Mucosa of rectum (tissue), 2 donors: ENCODE measurements around the gene TPRN.
A peak's percentile ranks its signal among the peaks of the same experiment; 100 is the strongest.
"Not testable (repeated sequence)": the region's sequence is repeated elsewhere in the genome, so short reads cannot be mapped to it uniquely, and the experiment has no call there.

Experiments used
- H3K27ac ChIP-seq, 2 donors: one replicate each; pipeline ENCODE4 v1.7.0; 2013; ENCODE audit warnings: inconsistent platforms in 2 of 2, low read depth in 2 of 2, low read length in 2 of 2
- H3K27me3 ChIP-seq, 2 donors: one replicate each; pipeline ENCODE4 v1.7.0; 2013; ENCODE audit warnings: low read length in 2 of 2; ENCODE audit not compliant: control insufficient read depth in 2 of 2, insufficient read depth in 2 of 2
- H3K36me3 ChIP-seq, 2 donors: one replicate each; pipeline ENCODE4 v1.7.0; 2013; ENCODE audit warnings: low read length in 2 of 2; ENCODE audit not compliant: control insufficient read depth in 2 of 2, insufficient read depth in 2 of 2
- H3K4me1 ChIP-seq, 2 donors: one replicate each; pipeline ENCODE4 v1.7.0; 2013; ENCODE audit warnings: low read length in 2 of 2, mild to moderate bottlenecking in 1 of 2; ENCODE audit not compliant: control insufficient read depth in 2 of 2, insufficient read depth in 2 of 2
- H3K4me3 ChIP-seq, 2 donors: one replicate each; pipeline ENCODE4 v1.7.0; 2013; ENCODE audit warnings: low read length in 2 of 2
- H3K9ac ChIP-seq, 2 donors: one replicate each; pipeline ENCODE4 v1.7.0; 2013; ENCODE audit warnings: low read length in 2 of 2, low read depth in 1 of 2, mild to moderate bottlenecking in 1 of 2
- H3K9me3 ChIP-seq, 2 donors: one replicate each; pipeline ENCODE4 v1.7.0; 2013; ENCODE audit warnings: low read length in 2 of 2; ENCODE audit not compliant: control insufficient read depth in 2 of 2
- donor health status: healthy.
- donor health status: Normal muscosa, but diverticular disease.

TPRN gene

DNA sequence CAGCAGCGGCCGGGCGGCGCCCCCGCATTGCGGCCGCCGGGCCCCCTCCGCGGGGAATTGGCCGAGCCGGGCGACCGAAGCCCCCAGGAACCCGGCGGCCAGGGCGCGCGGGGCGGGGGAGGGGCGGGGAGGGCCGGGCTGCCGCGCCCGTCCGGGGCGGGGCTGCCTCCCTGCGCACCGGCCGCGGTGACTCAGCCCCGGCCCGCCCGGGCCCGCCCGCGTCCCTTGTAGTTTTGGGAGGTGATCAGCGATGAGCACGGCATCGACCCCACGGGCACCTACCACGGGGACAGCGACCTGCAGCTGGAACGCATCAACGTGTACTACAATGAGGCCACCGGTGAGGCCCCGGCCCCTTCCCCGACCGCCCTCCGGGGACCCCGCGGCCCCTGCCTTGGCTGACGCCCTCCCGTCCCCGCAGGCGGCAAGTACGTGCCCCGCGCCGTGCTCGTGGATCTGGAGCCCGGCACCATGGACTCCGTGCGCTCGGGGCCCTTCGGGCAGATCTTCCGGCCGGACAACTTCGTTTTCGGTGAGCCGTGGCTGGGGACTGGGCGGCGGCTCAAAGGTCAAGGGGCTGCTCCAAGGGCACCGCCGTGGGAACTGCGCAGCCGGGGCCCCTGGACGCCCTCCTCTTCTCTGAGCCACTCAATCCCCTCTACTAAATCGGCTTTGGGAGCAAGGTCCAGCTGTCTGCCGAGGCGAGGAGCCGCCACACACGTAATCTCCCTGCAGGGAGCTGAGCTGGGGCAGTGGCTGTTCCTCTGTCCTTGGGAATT lies 41.1 kb upstream of the TPRN start:
- H3K9ac ChIP-seq = peak overlapping the region; percentile 72 to 93

DNA sequence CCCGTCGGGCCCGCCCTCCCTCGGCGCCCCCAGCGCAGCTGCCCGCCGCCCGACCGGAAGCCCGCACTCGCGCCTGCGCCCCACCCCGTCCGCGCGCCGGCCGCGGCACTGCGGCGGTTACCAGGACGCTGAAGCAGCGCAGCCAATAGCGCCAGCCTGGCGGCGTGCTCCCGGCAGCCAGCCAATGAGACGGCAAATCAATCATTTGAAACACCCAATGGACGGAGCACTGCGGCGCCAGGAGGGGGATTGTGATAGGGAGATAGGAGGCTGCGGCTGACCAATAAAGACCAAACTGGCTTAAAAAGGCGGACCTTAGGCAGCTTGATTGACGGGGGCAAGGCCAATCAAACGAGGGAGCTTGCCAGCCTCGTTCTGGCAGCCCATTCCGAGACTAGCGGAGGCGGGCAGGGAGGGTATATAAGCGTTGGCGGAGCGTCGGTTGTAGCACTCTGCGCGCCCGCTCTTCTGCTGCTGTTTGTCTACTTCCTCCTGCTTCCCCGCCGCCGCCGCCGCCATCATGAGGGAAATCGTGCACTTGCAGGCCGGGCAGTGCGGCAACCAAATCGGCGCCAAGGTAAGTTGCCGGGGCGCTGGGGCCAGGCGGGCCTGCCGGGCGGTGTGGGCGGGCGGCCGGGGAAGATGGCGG lies 40.4 kb upstream of the TPRN start, which contains the start of gene TUBB4B:
TSS of gene TUBB4B (plus strand) at position 447 of the 649 bp plus-strand sequence. CDS start at position 521, 74 bp downstream.
- H3K4me1 ChIP-seq = peaks cover 52 to 60% of the 10 kb centered on the region in 2 donors
- peaks cover 14 to 19% of the 10 kb centered on the region in 2 donors for H3K36me3 ChIP-seq
- H3K4me3 ChIP-seq = peak within 1 kb of the TSS; percentile 75 to 85

More for the DNA sequence above, 41.1 kb upstream of the TPRN start:
- Histone ChIP-seq H3K36me3 (peaks cover 14 to 19% of the 10 kb centered on the region in 2 donors), H3K27me3 (no peaks in the 10 kb centered on the region), H3K4me1 (peaks cover 47 to 58% of the 10 kb centered on the region in 2 donors), H3K4me3 (peak overlapping the region; percentile 75 to 85), H3K27ac (peak overlapping the region; percentile 92 to 95), H3K9me3 (no peaks in the 10 kb centered on the region)

DNA sequence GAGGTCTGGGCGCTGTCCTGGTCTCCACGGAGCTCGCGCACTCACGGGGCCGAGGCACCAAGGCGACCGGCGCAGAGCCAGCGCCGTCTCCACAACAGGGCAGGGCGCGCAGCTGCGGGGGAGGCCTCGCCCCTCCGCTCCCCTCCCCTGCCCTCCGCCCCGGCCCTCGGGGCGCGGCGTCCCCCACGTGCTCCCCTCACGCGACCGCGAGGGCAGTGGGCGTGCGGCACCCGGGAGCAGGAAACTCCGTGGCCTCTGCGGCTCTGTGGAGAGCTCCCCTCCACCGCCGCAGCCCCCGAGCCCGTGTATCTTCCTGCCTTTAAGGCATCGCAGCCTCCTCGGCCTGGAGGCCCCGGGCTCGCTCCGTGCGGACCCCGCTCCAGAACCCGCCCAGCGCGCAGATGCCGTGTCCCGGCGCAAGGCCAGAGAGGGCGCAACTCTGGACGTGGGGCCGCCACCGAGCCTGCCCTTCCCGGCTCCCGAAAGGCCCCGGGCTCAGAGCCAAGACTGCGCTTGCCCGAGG lies 39.8 kb upstream of the TPRN start:
- Histone ChIP-seq H3K27ac (peak overlapping the region; percentile 99), H3K9ac (peak overlapping the region; percentile 72 to 94), H3K4me1 (peaks cover 52 to 60% of the 10 kb centered on the region in 2 donors)

More for the DNA sequence above, 40.4 kb upstream of the TPRN start, which contains the start of gene TUBB4B:
- Histone ChIP-seq H3K9ac (peak within 1 kb of the TSS; percentile 72 to 94), H3K27ac (peak within 1 kb of the TSS; percentile 99), H3K27me3 (no peaks in the 10 kb centered on the region), H3K9me3 (no peaks in the 10 kb centered on the region)

DNA sequence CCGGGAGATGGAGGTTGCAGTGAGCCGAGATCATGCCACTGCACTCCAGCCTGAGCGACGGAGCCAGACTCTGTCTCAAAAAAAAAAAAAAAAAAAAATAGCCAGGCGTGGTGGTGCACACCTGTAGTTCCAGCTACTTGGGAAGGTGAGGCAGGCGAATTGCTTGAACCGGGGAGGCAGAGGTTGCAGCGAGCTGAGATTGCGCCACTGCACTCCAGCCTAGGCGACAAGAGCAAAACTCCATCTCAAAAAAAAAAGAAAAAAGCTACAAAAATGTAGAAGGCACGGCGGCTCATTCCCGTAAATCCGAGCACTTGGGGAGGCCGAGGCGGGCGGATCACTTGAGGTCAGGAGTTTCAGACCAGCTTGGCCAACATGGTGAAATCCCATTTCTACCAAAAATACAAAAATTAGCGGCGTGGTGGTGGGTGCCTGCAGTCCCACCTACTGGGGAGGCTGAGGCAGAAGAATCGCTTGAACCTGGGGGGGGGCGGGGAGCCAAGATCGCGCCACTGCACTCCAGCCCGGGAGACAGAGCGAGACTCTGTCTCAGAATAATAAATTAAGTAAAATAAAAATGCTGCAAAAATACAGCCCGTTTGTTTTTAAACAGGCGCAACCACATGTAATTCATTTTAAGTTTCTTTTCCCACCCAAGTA lies 39.1 kb upstream of the TPRN start:
- Histone ChIP-seq H3K4me1 (peaks cover 52 to 60% of the 10 kb centered on the region in 2 donors), H3K9ac (peak overlapping the region; percentile 72 to 94), H3K36me3 (peaks cover 14 to 19% of the 10 kb centered on the region in 2 donors), H3K4me3 (peak overlapping the region; percentile 71 to 78), H3K27ac (peak overlapping the region; percentile 99)
- H3K27me3 ChIP-seq, H3K9me3 ChIP-seq: not testable (repeated sequence)

More for the DNA sequence above, 39.8 kb upstream of the TPRN start:
- Histone ChIP-seq H3K36me3 (peaks cover 14 to 19% of the 10 kb centered on the region in 2 donors), H3K4me3 (peak overlapping the region; percentile 71 to 78), H3K9me3 (no peaks in the 10 kb centered on the region), H3K27me3 (no peaks in the 10 kb centered on the region)

DNA sequence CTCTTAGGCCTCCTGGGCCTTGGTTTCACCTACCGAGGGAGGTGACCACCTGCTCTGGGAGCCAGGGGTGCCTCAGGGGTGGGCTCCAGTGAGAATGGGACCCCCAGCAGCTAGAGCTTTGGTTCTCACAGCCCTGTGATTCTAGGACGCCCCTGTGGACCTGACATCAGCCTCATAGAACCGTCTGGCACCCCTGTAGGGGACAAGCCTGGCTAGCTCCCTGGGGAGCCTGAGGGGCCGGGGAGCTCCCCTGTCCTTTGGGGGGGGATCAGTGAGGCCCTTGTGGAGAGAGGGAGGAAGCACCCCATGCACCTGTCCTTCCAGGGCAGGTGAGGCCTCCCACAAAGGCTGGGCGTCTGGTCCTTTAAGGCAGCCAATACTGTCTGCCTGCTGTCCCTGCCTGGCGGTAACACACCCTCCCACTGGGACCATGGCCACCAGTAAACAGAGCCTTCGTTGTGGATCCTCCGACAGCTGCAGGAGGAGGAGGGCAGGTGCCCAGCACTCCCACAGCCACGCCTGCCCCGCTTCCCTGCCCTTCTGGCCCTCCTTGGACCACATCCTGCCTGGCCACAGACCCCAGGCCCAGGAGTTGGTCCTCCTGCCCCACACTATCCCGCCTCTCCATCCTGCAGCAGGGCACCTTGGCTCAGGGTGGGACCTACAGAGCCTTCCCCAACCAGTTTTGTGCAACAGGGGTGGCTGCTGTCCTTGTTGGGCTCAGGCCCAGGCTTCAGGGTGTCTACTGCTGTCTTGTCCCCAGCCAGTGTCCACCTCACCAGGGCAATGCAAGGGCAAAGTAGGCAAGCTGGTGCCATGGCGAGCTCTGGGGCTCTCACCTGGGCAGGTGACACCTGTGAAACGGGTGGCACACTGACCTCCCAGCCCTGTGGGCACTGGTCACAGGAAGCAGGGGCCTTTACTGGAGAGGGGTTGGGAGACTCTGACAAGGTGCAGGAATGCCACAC lies 37.5 kb upstream of the TPRN start:
- peak overlapping the region in 1 of 2 donors; percentile 65 for H3K9ac ChIP-seq
- peak overlapping the region; percentile 75 to 80 for H3K27ac ChIP-seq
- H3K4me3 ChIP-seq = peak overlapping the region in 1 of 2 donors; percentile 22
- H3K36me3 ChIP-seq = peaks cover 6 to 11% of the 10 kb centered on the region in 2 donors
- H3K4me1 ChIP-seq = peaks cover 43 to 47% of the 10 kb centered on the region in 2 donors
- no peaks in the 10 kb centered on the region for H3K9me3 ChIP-seq
- H3K27me3 ChIP-seq = peaks cover 11 to 14% of the 10 kb centered on the region in 2 donors

DNA sequence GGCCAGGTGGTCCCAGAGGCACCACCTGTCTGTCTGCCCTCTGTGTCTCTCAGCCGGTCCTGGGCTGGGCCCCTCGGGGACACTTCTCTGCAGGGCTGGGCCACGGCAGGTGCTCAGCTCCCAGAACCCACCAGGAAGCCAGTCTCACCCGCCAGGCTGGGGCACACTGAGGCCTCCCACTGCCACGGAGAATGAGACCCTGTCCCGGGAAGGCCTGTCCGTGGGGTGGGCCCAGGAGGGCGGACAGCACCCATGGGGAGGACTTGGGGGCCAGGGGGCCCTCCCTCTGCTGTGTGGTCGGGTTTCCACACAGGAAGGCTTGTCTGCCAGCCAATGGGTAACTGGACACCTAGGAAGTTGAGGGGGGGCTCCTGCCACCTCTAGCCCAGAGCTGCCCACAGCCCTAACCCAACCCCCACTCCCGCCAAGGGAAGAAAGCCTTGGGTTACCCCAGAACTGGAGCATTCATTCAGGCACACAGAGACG lies 36.4 kb upstream of the TPRN start:
- Histone ChIP-seq H3K27ac (peak overlapping the region; percentile 75 to 80), H3K9me3 (no peaks in the 10 kb centered on the region), H3K36me3 (peaks cover 0 to under 1% of the 10 kb centered on the region in 2 donors), H3K4me1 (peaks cover 36 to 43% of the 10 kb centered on the region in 2 donors), H3K9ac (peak overlapping the region; percentile 63 to 65), H3K4me3 (peak overlapping the region; percentile 13 to 50), H3K27me3 (peaks cover 11 to 22% of the 10 kb centered on the region in 2 donors)

DNA sequence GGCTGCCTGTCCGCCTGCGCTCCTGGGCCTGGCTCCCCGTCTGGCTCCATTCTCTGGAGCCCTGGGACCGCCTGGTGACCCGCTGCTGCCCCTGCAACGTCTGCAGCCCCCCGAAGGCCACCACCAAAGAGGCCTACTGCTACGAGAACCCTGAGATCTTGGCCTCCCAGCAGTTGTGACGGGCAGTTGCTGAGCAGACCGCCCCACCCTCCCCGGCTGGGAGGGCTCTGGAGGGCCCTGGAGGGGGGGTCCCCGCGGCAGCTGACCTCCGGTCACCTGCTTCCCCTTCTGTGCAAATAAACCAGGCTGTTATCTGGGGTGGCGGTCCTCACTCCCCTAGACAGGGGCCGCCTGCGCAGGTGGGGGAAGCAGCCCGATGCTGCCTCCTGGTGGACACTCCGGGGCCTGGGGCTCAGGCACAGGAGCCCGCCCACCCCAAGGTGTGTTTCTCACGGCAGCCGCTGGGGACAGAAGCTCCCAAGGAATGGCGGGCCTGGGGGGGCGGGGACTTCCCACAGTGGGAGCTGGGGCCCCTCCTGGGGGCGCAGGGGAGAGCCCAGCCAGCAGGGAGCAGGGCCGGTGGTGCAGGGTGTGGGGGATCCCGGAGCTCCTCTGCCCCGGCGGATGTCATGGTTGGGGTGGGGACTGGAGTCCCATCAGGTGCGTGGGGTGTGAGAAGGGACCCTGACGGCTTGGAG lies 35.8 kb upstream of the TPRN start:
- Histone ChIP-seq H3K4me3 (peak overlapping the region; percentile 13 to 50), H3K9ac (peak overlapping the region; percentile 63 to 65), H3K4me1 (peaks cover 36 to 43% of the 10 kb centered on the region in 2 donors), H3K27ac (peak overlapping the region in 1 of 2 donors; percentile 23), H3K27me3 (peaks cover 11 to 28% of the 10 kb centered on the region in 2 donors), H3K36me3 (no peaks in the 10 kb centered on the region), H3K9me3 (no peaks in the 10 kb centered on the region)

DNA sequence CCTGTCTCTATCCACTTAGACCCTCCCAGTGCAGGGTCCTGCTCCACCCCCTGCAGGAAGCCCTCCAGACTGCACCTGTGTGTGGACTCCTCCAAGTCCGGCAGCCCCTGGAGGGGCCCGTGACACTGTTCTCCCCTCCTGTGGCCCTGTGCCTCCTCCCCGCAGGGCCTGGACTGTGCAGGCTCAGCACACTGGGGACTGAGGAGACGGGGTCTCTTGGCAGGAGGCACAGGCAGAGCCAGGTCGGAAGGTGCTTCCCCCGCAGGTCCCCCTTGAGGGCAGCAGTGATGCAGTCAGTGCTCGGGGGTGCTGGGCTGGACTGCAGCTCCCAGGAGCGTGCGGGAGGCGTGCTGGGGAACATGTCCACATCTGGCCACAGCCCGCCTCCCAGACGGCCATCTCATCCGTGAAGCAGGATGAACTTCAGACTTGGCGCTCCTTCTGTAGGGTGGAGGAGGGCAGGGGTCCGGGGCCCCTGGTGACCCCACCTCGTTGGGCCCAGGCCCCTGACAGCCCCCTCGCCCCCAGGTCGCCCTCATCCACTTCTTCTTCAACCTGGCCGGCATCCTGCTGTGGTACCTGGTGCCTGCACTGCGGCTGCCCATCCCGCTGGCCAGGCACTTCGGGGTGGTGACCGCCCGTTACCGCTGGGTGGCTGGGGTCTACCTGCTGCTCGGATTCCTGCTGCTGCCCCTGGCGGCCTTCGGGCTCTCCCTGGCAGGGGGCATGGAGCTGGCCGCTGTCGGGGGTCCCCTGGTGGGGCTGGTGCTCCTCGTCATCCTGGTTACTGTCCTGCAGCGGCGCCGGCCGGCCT lies 35.1 kb upstream of the TPRN start:
- Histone ChIP-seq H3K27me3 (peaks cover 13 to 29% of the 10 kb centered on the region in 2 donors), H3K9ac (peak overlapping the region in 1 of 2 donors; percentile 65), H3K27ac (no peak overlapping the region), H3K9me3 (no peaks in the 10 kb centered on the region), H3K4me3 (no peak overlapping the region), H3K36me3 (no peaks in the 10 kb centered on the region), H3K4me1 (peaks cover 36 to 43% of the 10 kb centered on the region in 2 donors)
